Measurements from ENCODE around the gene NEUROG2.

Gene NEUROG2

GRCh38 chr4:112472318-112472717 lies 43.7 kb downstream of the NEUROG2 start:
- DNase-seq: no peak
